Testis (tissue), 2 donors: ENCODE results near the gene NLGN4Y.

Experiments used
- POLR2A ChIP-seq: fragments of 450-650 bp; IDR thresholded peaks from one replicate; pipeline ENCODE4 v1.6.1; 2017; ENCODE audit warnings: antibody characterized with exemption, mild to moderate bottlenecking, moderate library complexity
- TF ChIP-seq, protein P1 (sequence below), 3 experiments: fragments of 450-650 bp in 2 of 3; fragments of 200-600 bp in 1 of 3; sonication (generic) in 1 of 3; IDR thresholded peaks; one replicate each; pipeline ENCODE4 v1.5.1; 2016 to 2019; ENCODE audit warnings: antibody characterized with exemption in 3 of 3, mild to moderate bottlenecking in 2 of 3, moderate library complexity in 1 of 3

DNA sequence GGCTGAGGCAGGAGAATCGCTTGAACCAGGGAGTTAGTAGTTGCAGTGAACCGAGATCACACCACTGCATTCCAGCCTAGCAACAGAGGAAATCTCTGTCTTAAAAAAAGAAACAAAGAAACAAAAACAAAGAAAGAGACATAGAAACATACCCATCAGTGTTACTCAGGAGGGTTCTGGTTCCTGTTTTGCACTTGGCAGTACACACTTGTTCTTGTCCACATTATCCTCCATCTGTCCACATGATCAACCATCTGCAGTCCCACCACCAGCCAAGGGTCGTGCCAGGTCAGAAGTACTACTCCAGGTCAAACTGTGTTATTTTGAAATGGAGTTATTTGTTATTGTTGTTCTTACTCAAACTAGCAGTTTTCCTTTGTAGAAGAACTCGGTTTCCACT lies 62.4 kb downstream of the NLGN4Y start:
- TF ChIP-seq, protein P1, sequence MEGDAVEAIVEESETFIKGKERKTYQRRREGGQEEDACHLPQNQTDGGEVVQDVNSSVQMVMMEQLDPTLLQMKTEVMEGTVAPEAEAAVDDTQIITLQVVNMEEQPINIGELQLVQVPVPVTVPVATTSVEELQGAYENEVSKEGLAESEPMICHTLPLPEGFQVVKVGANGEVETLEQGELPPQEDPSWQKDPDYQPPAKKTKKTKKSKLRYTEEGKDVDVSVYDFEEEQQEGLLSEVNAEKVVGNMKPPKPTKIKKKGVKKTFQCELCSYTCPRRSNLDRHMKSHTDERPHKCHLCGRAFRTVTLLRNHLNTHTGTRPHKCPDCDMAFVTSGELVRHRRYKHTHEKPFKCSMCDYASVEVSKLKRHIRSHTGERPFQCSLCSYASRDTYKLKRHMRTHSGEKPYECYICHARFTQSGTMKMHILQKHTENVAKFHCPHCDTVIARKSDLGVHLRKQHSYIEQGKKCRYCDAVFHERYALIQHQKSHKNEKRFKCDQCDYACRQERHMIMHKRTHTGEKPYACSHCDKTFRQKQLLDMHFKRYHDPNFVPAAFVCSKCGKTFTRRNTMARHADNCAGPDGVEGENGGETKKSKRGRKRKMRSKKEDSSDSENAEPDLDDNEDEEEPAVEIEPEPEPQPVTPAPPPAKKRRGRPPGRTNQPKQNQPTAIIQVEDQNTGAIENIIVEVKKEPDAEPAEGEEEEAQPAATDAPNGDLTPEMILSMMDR (IDR thresholded peaks at IDR 0.05): no peak
- no peak for TF ChIP-seq POLR2A
